Globus pallidus (tissue), 1 donor: ENCODE data around the gene CDKN1A.
"Not testable (repeated sequence)": the region's sequence is repeated elsewhere in the genome, so short reads cannot be mapped to it uniquely, and the experiment has no call there.

Experiments used
- DNase-seq: peaks from one replicate; pipeline ENCODE4 v3.0.0-alpha.2; 2015; ENCODE audit warnings: low spot score

CDKN1A gene

DNA sequence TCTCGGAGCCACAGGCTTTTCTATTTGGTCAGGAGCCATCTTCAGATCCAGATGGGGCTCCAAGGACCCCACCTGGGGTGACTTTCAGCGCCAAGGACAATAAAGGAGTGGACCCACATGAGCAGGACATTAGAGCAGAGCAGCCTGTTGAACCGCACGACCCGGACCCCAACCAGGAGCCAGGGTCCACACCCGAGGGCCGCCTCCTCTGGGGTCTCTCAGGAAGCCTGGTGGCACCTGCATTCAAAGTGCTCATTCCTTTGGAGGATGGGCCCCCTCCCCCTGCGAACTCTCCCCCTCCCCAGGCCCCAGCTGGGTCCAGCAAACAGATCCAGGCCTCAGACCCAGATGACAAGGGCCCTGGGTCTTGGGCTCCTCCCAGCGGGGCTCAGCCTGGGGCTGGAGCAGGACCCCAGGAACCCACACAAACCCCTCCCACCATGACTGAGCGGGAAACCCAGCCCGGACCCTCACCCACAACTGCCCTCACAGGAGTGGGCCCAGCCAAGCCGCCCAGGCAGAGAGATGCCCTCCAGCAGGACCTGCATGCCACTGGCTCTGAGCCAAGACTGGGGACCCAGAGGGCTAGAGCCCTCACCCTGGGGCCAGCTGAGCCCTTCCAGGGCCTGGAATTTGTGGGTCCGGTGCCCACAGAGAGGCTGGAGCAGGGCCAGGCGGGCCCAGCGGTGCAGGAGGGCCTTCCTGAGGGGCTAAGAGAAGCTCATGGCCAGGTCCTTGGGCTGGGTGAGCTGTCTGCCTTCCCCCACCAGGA, 43.0 kb downstream of the CDKN1A start:
- DNase-seq: no peak

DNA sequence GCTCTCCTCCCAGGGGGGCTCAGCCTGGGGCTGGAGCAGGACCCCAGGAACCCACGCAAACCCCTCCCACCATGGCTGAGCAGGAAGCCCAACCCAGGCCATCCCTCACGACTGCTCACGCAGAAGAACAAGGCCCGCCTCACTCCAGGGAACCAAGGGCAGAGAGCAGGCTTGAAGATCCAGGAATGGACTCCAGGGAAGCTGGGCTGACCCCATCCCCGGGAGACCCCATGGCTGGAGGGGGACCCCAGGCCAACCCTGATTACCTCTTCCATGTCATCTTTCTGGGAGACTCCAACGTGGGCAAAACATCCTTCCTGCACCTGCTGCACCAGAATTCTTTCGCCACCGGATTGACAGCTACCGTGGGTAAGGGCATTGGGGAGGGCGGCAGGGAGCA, 43.9 kb downstream of the CDKN1A start:
- no peak for DNase-seq

DNA sequence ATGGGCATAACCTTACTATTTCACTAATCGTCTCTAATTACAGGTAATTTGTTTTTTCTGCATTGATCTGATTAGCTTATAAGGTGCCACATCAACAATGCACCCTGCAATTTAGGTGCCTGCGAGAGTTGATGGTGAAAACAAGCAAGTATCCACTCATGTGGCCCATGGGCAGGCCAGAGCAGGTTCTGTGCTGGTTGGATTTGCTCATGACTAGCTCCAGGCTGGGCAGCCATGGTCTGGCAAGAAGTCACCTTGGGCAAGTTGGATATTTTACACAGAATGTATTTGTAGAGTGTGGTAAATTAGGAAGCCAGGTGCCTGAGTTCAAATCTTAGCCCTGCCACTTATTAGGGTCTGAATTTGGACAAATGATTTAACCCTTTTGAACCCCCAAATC, 44.4 kb downstream of the CDKN1A start:
- DNase-seq: no peak

DNA sequence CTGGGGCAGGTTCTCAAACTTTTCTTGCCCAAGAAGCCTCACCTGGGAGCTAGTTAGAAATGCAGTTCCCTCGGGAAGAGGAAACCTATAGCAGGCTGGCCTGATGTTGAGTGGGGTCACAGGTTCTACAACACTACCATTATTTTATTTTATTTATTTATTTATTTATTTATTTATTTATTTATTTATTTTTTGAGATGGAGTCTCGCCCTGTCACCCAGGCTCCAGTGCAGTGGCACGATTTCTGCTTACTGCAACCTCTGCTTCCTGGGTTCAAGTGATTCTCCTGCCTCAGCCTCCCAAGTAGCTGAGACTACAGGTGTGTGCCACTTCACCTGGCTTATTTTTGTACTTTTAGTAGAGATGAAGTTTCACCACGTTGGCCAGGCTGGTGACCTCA, 45.5 kb downstream of the CDKN1A start:
- DNase-seq: not testable (repeated sequence)

DNA sequence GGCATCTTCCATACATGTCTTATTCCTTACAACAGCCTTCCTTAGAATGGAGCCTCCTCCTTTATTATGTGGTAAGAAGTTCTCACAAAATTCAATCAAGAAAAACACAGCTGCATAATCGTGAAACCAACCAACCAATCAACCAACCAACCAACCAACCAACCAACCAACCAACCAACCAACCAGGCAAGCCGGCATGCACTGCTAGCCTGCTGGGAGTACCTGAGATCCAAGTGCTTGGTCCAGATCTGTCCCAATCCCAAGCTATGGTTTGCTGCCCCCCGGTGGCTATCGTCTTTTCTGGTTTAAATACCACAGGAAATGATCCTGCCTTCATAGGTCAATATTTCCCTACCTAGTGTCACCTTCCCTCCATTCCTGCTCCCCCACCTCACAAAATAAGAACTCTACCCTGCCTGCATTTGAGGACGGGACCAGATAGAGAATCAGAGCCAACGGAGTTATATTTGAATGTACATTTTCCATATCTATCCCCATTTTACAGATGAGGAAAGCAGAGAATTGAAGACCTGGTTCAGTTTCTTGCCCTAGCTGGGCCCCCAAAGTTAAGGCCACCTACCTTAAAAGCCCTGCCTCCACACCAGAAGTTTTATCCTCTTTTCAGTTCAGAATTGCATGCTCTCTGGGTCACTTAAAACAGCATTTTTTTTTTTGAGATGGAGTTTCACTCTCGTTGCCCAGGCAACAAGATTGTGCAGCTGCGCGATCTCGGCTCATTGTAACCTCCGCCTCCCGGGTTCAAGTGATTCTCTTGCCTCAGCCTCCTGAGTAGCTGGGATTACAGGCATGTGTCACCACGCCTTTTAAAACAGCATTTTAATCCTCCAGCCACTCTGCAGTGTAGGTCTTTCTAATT, 46.2 kb downstream of the CDKN1A start:
- DNase-seq: no peak

DNA sequence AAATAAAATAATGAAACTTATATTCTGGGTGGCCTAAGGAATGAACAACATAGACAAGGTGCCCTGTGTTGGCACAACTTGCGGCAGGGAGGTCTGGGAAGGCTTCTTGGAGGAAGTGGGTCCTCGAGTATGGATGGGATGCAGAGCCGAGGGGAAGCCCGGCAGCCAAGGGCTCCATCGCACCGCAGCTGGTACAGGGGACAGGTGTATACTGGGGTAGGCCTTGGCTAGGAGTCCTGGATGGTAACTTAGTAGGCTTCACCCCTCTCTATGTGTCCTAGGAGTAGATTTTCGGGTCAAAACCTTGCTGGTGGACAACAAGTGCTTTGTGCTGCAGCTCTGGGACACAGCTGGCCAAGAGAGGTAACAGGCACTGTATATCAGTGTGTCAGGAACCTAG, 47.1 kb downstream of the CDKN1A start:
- DNase-seq: no peak

DNA sequence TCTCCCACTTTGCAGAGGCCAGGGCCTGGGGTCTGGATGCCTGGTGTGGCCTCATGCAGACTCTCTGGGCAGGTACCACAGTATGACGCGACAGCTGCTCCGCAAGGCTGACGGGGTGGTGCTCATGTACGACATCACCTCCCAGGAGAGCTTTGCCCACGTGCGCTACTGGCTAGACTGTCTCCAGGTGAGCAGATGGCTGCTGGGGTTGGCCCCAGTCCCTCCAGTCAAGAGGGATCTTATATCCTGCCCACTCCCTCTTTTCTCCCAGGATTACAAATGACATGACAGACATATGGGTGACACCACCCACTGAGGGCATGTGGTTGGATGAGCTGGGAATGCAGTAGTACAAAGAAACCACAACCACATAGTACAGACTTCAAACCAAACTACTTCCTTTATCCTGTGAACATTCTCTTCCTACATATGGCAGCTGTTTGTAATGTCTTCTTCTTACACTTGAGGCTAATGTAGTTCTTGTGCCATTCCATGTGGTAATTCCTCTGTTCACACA, 49.0 kb downstream of the CDKN1A start:
- DNase-seq: no peak

DNA sequence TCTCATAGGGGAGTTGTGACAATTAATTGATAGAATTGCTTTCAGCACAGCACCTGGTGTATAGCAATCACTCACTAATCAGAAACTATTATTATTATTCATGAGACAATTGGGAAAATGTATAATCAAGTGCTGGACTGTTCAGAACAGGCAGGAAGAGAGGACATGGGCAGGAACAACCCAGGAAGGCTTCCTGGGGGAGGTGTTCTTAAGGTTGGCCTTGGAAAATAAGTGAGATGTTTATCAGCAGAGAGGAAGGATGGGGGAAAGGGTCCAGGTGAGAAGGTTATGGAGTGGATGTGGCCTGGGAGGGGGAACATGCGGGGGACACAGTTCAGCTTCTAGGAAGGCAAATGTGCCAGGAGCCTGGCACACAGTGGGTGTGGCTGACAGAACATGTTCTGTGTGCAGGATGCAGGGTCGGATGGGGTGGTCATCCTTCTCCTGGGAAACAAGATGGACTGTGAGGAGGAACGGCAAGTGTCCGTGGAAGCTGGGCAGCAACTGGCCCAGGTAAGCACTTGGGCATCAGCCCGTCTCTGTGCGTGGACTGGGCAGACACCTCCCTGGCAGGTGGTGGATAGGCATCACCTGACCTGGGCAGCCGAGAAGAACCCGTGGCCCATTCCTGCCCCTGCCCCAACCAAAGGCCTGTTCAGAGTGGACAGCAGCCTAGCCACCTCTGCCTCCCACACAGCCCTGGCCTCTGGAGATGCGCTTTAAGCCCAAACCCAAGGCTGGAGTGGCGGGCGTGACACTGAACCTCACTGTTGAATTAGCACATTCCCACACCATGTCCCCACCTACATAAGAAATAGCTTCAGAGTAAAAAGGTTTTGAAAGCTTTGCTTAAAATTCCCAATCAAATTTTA, 50.0 kb downstream of the CDKN1A start:
- no peak for DNase-seq

DNA sequence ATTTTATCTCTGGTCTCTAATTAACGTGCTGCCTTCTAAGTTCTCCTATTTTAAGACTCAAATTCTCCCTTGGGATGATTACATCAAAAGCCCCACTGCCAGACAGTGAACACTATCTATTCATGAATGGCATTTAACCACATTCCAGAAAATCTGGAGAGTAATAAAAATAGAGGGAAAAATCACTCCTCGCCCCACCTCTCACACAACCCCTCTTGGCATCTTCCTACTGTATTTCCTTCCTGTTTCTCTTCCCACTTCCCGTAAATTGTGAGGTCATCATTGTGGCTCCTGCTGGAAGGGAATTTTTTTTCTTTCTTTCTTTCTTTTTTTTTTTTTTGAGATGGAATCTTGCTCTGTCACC, 50.6 kb downstream of the CDKN1A start:
- no peak for DNase-seq

DNA sequence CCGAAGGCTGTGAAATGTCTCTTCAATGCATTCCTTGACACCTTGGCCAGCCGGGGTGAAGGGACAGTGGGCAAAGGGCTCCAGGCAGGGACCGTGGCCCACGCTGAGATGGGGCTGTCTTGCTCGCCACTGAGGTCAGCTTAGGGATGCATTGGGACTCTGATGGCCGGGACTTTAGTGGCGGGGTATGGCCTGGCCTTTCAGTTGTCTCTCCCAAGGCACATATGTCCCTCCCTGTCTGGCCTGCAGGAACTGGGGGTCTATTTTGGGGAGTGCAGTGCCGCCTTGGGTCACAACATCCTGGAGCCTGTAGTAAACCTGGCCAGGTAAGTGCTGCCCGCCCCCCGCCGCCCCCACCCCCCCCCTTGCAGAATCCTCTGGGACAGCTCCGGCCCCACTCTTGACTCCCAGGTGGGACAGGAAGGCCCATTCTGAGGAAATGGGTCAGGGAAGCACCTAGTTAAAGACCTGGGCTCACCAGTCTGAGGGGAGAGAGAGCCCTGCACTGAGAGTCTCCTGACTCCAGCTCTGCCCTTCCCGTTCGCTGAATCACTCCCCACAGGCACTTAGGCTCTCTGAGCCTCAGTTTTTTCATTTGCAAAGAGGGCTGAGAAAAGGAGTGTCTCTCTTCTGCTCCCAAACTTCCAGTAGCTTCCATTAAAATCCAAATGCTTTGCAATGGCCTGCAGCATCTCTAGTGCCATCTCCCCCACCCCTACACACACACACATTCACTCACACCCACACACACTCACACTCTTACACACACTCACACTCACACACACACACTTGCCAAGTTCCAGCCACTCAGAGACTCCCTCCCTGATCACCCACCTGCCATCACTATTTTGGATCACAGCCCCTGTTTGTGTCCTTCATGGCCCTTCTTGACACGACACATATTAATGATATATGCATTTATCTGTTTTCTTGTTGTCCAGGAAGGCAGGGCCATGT, 52.2 kb downstream of the CDKN1A start:
- DNase-seq: no peak

DNA sequence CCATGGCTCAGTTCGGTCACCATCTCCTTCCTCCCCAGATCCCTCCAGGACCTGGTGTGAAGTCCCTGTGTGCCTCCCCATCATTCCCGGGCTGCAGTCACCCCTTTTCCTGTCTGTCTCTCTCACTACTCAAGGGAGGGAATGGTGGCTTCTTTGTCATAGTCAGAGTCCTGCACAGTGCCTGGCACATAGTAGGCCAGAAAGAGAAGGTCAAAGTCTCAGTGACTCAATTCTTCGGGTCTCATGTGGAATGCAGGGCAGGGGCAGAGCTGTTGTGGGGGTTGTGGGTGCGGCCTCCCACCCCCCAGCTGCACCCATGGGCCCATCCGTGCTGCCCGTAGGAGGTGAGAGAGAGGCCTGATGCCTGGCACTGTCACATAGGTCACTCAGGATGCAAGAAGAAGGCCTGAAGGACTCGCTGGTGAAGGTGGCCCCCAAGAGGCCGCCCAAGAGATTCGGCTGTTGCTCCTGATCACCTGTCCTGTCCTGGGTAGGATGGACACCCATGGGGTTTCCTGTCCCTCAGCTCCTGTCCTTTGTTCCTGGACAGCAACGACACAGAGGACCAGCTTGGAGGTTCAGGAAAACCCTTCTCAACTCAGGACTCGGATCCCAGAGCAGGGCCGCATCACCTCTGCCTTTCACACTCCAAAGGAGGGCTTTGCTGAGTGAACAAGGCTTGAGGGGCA, 53.3 kb downstream of the CDKN1A start:
- no peak for DNase-seq

DNA sequence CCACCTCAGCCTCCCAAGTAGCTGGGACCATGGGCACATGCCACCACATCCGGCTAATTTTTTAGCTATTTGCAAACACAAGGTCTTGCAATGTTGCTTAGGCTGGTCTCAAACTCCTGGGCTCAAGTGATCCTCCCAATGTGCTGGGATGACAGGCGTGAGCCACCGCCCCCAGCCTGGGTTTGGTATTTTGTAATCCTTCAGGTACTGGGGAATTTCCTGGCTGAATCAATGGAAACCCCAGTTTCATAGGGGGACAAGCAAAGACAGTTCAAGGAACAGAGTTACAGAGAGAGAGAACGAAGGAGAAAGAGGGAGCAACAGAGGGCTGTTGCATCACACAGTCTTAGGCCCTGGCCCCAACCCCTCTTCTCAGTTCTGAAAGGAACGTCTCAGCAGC, 54.8 kb downstream of the CDKN1A start:
- DNase-seq: no peak

DNA sequence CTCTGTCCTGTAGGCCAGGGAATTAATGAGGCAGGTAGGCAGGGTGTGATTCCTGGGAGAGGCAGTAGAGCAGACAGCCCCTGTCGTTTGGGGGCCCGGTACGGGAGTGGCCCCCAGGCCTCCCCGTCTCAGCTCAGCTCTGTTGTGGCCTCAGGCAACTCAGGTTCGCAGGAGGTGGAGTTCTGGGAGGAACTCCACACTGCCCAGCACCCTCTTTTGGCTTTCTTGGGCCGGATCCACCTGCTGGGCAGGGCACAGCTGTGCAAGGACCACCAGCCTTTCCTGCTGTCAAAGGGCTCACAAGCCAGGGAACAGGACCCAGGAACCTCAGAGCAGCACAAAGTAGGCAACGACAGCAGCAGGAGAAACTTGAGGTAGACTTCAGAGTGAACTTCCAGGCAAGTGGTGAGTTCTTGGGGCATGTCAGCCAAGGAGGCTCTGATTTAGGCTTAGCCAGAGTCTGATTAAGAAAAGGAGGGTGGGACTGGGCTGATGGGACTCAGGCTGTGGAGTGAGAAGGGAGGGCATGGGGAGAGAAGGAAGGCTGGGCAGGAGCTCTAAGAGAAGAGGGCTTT, 56.1 kb downstream of the CDKN1A start:
- DNase-seq: no peak

DNA sequence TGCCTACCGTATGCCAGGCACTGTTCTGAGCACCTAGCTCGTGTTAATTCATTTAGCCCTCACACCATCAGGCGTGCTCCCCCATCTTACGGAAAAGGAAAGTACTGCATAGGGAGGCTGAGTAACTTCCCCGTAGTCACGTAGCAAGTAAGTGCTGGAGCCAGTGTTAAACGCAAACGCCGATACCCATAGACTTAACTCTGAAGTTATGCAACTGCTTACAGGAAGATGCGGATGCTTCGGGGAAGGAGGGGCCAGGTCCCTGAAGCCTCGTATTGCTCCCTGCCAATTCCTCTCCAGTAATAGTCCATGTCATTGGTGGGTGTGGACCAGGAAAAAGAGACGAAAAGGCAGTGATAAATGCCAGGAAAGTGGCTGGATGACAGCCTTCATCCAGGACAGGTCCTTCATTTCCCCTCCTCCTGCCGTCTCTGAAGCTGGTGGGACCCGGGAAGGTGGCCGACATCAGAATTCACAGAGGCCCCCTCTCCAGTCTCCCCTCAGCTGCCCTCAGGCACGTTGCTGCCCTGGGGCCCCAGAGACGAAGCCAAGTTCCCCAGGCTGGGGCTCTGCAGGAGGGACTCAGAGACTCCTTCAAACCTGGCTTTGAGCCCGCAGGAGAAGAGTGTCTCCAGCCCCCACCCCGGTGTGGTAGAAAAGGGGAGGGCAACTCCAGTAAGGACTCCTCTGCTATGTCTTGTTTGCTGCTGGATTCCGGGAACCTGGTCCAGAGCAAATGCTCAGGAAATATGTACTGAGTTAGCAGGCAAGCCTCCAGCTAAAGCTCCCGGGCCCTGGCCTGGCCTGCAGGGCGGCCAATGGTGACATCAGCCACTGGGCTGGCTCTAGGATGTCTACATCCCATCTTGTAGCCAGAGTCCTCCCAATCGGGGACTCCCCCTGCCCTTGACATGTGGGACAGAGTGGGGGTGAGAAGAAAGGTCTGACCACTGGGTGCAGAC, 56.9 kb downstream of the CDKN1A start:
- DNase-seq: peak; percentile 16
